Neuron (in vitro differentiated cells): ENCODE results near the gene ICAM5.
"Not testable (repeated sequence)": the region's sequence is repeated elsewhere in the genome, so short reads cannot be mapped to it uniquely, and the experiment has no call there.

Source experiments
- H2AFZ ChIP-seq: one replicate; pipeline ENCODE4 v1.6.1; 2013; ENCODE audit warnings: low read depth, mild to moderate bottlenecking, inconsistent platforms, low read length, moderate library complexity
- H3K27me3 ChIP-seq: one replicate; pipeline ENCODE4 v1.6.1; 2013; ENCODE audit warnings: low read length; ENCODE audit not compliant: insufficient read depth
- H3K36me3 ChIP-seq: one replicate; pipeline ENCODE4 v1.6.1; 2013; ENCODE audit warnings: low read length; ENCODE audit not compliant: insufficient read depth
- H3K4me1 ChIP-seq: one replicate; pipeline ENCODE4 v1.6.1; 2013; ENCODE audit warnings: low read length; ENCODE audit not compliant: insufficient read depth
- H3K4me3 ChIP-seq: 2 replicates; pipeline ENCODE4 v1.5.1; 2013; ENCODE audit warnings: mild to moderate bottlenecking, low read length, moderate library complexity
- H3K9me3 ChIP-seq: one replicate; pipeline ENCODE4 v1.6.1; 2013; ENCODE audit warnings: low read length

ICAM5 gene

GRCh38 chr19:10279737-10280442 is 9.9 kb upstream of the ICAM5 start:
- no peaks in the 10 kb centered on the region for H3K9me3 ChIP-seq
- H3K4me3 ChIP-seq = no peak overlapping the region
- no peak overlapping the region for H2AFZ ChIP-seq
- H3K36me3 ChIP-seq = peaks cover 14% of the 10 kb centered on the region
- no peaks in the 10 kb centered on the region for H3K4me1 ChIP-seq
- no peaks in the 10 kb centered on the region for H3K27me3 ChIP-seq

GRCh38 chr19:10282043-10282442 is 7.7 kb upstream of the ICAM5 start:
- H3K4me3 ChIP-seq, H3K9me3 ChIP-seq, H3K27me3 ChIP-seq, H2AFZ ChIP-seq, H3K4me1 ChIP-seq: not testable (repeated sequence)
- H3K36me3 ChIP-seq = peaks cover 23% of the 10 kb centered on the region

DNA sequence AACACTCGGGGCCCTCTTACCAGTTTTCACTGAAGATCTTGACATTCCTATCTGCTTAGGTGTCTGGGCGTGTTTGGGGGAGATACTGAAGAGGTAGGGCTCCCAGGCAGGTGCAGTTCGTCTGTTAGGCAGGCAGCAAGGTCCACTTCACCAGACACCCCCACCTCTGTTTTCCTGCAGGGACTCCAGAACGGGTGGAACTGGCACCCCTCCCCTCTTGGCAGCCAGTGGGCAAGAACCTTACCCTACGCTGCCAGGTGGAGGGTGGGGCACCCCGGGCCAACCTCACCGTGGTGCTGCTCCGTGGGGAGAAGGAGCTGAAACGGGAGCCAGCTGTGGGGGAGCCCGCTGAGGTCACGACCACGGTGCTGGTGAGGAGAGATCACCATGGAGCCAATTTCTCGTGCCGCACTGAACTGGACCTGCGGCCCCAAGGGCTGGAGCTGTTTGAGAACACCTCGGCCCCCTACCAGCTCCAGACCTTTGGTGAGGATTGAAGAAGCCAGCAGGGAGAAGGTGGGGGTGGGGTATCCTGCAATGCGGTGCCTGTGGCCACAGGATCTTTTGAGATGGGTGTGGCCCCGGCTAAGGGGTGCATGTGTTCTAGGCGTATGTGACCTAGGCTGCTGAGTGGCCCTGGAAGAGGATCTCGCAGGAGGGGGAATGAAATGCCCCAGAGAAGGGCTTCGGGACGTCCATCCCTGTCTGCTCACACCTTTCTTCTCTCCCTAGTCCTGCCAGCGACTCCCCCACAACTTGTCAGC is 6.3 kb upstream of the ICAM5 start:
- H3K4me3 ChIP-seq = no peak overlapping the region
- H3K36me3 ChIP-seq = peaks cover 23% of the 10 kb centered on the region
- no peaks in the 10 kb centered on the region for H3K9me3 ChIP-seq
- H2AFZ ChIP-seq = no peak overlapping the region
- no peaks in the 10 kb centered on the region for H3K4me1 ChIP-seq
- no peaks in the 10 kb centered on the region for H3K27me3 ChIP-seq

GRCh38 chr19:10284065-10284959 is 5.4 kb upstream of the ICAM5 start:
- Histone ChIP-seq H3K9me3 (no peaks in the 10 kb centered on the region), H2AFZ (no peak overlapping the region), H3K27me3 (peaks cover under 1% of the 10 kb centered on the region), H3K4me3 (no peak overlapping the region), H3K4me1 (peaks cover 6% of the 10 kb centered on the region), H3K36me3 (peaks cover 19% of the 10 kb centered on the region)

DNA sequence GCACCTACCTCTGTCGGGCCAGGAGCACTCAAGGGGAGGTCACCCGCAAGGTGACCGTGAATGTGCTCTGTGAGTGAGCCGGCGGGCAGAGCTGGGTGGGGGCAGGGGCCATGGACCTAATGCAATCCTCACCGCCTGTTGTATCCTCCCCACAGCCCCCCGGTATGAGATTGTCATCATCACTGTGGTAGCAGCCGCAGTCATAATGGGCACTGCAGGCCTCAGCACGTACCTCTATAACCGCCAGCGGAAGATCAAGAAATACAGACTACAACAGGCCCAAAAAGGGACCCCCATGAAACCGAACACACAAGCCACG is 4.8 kb upstream of the ICAM5 start:
- Histone ChIP-seq H3K9me3 (no peaks in the 10 kb centered on the region), H3K27me3 (peaks cover 3% of the 10 kb centered on the region), H3K4me3 (no peak overlapping the region), H3K4me1 (peaks cover 10% of the 10 kb centered on the region), H2AFZ (no peak overlapping the region), H3K36me3 (peaks cover 19% of the 10 kb centered on the region)

GRCh38 chr19:10285393-10285792 is 4.4 kb upstream of the ICAM5 start:
- Histone ChIP-seq H3K36me3 (peaks cover 19% of the 10 kb centered on the region), H3K4me1 (peaks cover 15% of the 10 kb centered on the region), H3K4me3 (no peak overlapping the region), H3K9me3 (no peaks in the 10 kb centered on the region), H2AFZ (no peak overlapping the region), H3K27me3 (peaks cover 8% of the 10 kb centered on the region)

DNA sequence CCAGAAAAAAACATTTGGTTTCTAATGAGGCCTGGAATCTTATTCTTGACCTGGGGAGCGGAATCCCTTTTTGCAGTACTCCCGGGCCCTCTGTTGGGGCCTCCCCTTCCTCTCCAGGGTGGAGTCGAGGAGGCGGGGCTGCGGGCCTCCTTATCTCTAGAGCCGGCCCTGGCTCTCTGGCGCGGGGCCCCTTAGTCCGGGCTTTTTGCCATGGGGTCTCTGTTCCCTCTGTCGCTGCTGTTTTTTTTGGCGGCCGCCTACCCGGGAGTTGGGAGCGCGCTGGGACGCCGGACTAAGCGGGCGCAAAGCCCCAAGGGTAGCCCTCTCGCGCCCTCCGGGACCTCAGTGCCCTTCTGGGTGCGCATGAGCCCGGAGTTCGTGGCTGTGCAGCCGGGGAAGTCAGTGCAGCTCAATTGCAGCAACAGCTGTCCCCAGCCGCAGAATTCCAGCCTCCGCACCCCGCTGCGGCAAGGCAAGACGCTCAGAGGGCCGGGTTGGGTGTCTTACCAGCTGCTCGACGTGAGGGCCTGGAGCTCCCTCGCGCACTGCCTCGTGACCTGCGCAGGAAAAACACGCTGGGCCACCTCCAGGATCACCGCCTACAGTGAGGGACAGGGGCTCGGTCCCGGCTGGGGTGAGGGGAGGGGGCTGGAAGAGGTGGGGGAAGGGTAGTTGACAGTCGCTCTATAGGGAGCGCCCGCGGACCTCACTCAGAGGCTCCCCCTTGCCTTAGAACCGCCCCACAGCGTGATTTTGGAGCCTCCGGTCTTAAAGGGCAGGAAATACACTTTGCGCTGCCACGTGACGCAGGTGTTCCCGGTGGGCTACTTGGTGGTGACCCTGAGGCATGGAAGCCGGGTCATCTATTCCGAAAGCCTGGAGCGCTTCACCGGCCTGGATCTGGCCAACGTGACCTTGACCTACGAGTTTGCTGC is 2.7 kb upstream of the ICAM5 start, which contains the start of gene ICAM4:
Gene ICAM4 (plus strand): TSS at position 153 of the 935 bp plus-strand sequence. CDS start 58 bp downstream, at position 211.
- no peak within 1 kb of the TSS for H2AFZ ChIP-seq
- no peak within 1 kb of the TSS for H3K4me3 ChIP-seq
- H3K36me3 ChIP-seq = peaks cover 19% of the 10 kb centered on the region
- no peaks in the 10 kb centered on the region for H3K9me3 ChIP-seq
- H3K4me1 ChIP-seq = peaks cover 29% of the 10 kb centered on the region
- peaks cover 21% of the 10 kb centered on the region for H3K27me3 ChIP-seq

GRCh38 chr19:10288662-10289166 is 1.0 kb upstream of the ICAM5 start:
- H3K4me3 ChIP-seq = peak overlapping the region; percentile 50
- peaks cover 30% of the 10 kb centered on the region for H3K4me1 ChIP-seq
- peaks cover 34% of the 10 kb centered on the region for H3K27me3 ChIP-seq
- H3K9me3 ChIP-seq = peaks cover 3% of the 10 kb centered on the region
- H3K36me3 ChIP-seq = peaks cover 18% of the 10 kb centered on the region
- H2AFZ ChIP-seq = peak overlapping the region; percentile 52

DNA sequence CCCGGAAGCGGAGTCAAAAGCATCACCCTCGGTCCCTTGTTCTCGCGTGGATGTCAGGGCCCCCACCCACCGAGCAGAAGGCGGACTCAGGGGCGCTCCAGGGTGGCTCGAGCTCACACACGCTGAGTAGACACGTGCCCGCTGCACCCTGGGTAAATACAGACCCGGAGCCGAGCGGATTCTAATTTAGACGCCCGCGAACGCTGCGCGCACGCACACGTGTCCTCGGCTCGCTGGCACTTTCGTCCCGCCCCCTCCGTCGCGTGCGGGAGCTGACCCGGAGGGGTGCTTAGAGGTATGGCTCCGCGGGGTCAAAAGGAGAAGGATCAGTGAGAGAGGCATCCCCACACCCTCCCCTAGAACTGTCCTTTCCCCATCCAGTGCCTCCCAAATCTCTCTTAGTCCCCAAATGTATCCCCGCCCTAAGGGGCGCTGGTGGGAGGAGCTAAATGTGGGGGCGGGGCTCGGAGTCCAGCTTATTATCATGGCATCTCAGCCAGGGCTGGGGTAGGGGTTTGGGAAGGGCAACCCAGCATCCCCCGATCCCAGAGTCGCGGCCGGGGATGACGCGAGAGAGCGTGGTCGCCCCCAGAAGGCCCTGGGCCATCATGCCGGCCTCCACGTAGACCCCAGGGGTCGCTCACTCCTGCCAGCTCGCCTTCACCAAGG is 451 bp upstream of the ICAM5 start:
- peak overlapping the region; percentile 50 for H3K4me3 ChIP-seq

GRCh38 chr19:10290357-10290875 is 664 bp downstream of the ICAM5 start:
- Histone ChIP-seq H3K9me3 (peaks cover 5% of the 10 kb centered on the region), H3K4me3 (peak overlapping the region; percentile 50), H2AFZ (no peak overlapping the region), H3K27me3 (peaks cover 41% of the 10 kb centered on the region), H3K4me1 (peaks cover 30% of the 10 kb centered on the region), H3K36me3 (peaks cover 4% of the 10 kb centered on the region)

More for the DNA sequence above, 451 bp upstream of the ICAM5 start:
- H3K9me3 ChIP-seq = peaks cover 5% of the 10 kb centered on the region
- peak overlapping the region; percentile 52 for H2AFZ ChIP-seq
- H3K36me3 ChIP-seq = peaks cover 12% of the 10 kb centered on the region
- peaks cover 30% of the 10 kb centered on the region for H3K4me1 ChIP-seq
- H3K27me3 ChIP-seq = peaks cover 34% of the 10 kb centered on the region

- peaks cover 47% of the 10 kb centered on the region for H3K27me3 ChIP-seq
- peaks cover 5% of the 10 kb centered on the region for H3K9me3 ChIP-seq
- peak overlapping the region; percentile 50 for H3K4me3 ChIP-seq
- H3K36me3 ChIP-seq = no peaks in the 10 kb centered on the region
- peak overlapping the region; percentile 65 for H2AFZ ChIP-seq
- H3K4me1 ChIP-seq = peaks cover 31% of the 10 kb centered on the region
Measured at GRCh38 chr19:10290876-10291553, 1.3 kb downstream of the ICAM5 start.
